ENCODE results near the gene FSTL4. TPM values are rescaled to one million over a fixed set of nuclear protein-coding genes. Genes with fewer than 3 reads are reported as not detected.

FSTL4 gene
- total and polyA plus RNA-seq, 2 of the 4 experiments (the other 2 are of a cell fraction) = 0.18 TPM; not detected in 1

DNA sequence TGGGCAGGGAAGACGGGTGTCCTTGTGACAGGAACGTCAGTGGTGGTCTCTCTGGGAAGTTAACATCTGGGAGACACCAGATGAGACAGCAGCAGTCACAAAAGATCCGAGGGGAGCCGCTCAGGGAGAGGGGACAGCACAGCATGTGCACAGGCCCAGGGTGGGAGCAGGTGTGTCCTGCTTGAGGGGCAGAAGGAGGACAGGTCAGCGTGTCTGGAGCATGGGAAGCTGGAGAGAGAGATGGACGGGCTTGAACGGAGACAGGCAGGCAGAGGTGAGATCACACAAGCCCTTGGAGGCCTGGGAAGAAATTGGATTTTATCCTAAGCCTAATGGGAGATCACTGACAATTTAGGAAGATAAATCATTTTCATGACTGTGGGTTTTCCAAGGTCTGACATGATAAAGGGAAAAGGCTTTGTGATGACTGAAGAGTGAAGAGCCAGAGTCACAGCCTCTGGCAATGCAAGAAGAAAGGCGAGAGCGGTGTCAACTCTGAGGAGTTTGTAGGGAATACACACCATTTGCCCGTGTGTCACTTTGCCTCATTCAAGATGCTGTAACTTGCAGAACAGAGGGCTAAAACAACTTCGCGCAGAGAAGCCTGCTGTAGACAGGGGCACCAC, 88.3 kb downstream of the FSTL4 start:
- CTCF ChIA-PET = no interaction called here
- intact Hi-C loops (cut with micrococcal nuclease) = no loop called here

More for the DNA sequence above, 88.3 kb downstream of the FSTL4 start:
- Histone ChIP-seq H2AK5ac (ENCODE audit: low read depth, low read length) (no peak overlapping the region), H3K79me1 (ENCODE audit: low read depth in 1 of 2, low read length in 2 of 2) (no peaks in the 10 kb centered on the region), H4K20me1 (ENCODE audit: insufficient read depth, low read length) (no peaks in the 10 kb centered on the region), H2BK15ac (ENCODE audit: low read depth, low read length) (no peak overlapping the region), H2BK5ac (ENCODE audit: low read depth, low read length, poor library complexity, severe bottlenecking) (no peak overlapping the region), H3K18ac (ENCODE audit: low read depth, low read length) (no peak overlapping the region), H2AK9ac (replicated peaks; ENCODE audit: low read depth, low read length, poor library complexity) (no peak overlapping the region), H3K9me1 (ENCODE audit: insufficient read depth, low read length) (no peaks in the 10 kb centered on the region), H3K27ac (ENCODE audit: insufficient read depth, low read length) (no peak overlapping the region), H2BK20ac (ENCODE audit: low read depth, low read length) (no peak overlapping the region), H3K4me2 (ENCODE audit: low read depth, low read length) (no peak overlapping the region), H4K5ac (ENCODE audit: low read depth, low read length) (no peak overlapping the region), H4K8ac (ENCODE audit: low read depth in 2 of 2, low read length in 2 of 2) (no peak overlapping the region), H3K56ac (ENCODE audit: extremely low read depth, insufficient read depth, low read length) (no peak overlapping the region), H3K9ac (ENCODE audit: low read depth, low read length) (no peak overlapping the region), H3K4me1 (ENCODE audit: control insufficient read depth, insufficient read depth, low read length) (no peaks in the 10 kb centered on the region), H3K14ac (replicated peaks; ENCODE audit: low read depth, low read length) (no peak overlapping the region), H2AFZ (replicated peaks; ENCODE audit: low read length, poor library complexity) (no peak overlapping the region), H3K27me3 (ENCODE audit: control insufficient read depth, insufficient read depth, low read length) (peaks cover 16% of the 10 kb centered on the region), H3K23ac (ENCODE audit: low read depth, low read length) (no peak overlapping the region), H3K4me3 (ENCODE audit: insufficient read depth, low read depth, low read length) (no peak overlapping the region), H3K9me3 (ENCODE audit: control insufficient read depth, insufficient read depth, low read length) (no peaks in the 10 kb centered on the region), H3K36me3 (ENCODE audit: control insufficient read depth, insufficient read depth, low read length) (no peaks in the 10 kb centered on the region), H4K91ac (ENCODE audit: insufficient read depth, low read depth, low read length) (no peak overlapping the region), H3K4ac (ENCODE audit: low read depth, low read length) (no peak overlapping the region), H2BK120ac (ENCODE audit: low read depth, low read length) (no peak overlapping the region)
- ATAC-seq (ENCODE audit: low read depth) (no peak), DNase-seq (no peak)
- in situ Hi-C loops (cut with MboI; ENCODE audit: low sequenced_read_pairs) (no loop called here), dilution Hi-C loops (cut with HindIII; ENCODE audit: low sequenced_read_pairs, unreplicated experiment) (no loop called here)
- no TSS peak for BruUV-seq (replicated peaks)
- POLR2A ChIA-PET (ENCODE audit: unreplicated experiment) = no interaction called here
- WGBS, 2 experiments (ENCODE audit: extremely low coverage in 2 of 2, insufficient read length in 1 of 2) = 65% methylated on average over 6 of the region's 12 CpGs; no CpG with 5 or more reads in 1 of the 2 experiments
- TF ChIP-seq SMC3 (IDR thresholded peaks at IDR 0.05; ENCODE audit: low read depth, low read length) = no peak
- TF ChIP-seq MAFK (IDR thresholded peaks at IDR 0.05; ENCODE audit: low read depth, low read length) = no peak
- no peak for TF ChIP-seq RFX5 (IDR thresholded peaks at IDR 0.05; ENCODE audit: low read depth, low read length)

Measured in IMR-90 (cell line).